ENCODE data around the gene SPI1. TPM values are rescaled to one million over a fixed set of nuclear protein-coding genes. Genes with fewer than 3 reads are reported as not detected.
A peak's percentile ranks its signal among the peaks of the same experiment; 100 is the strongest.

The SPI1 gene
- total RNA-seq, 1 experiment from 2014 or later, result not detected

GRCh38 chr11:47398011-47398410 is 19.7 kb upstream of the SPI1 start:
- Mint-ChIP-seq H3K27ac (peak overlapping the region; percentile 24 to 83 (median 40); a peak in 3 of 7 replicates), H3K4me1 (peaks cover 27 to 31% of the 10 kb centered on the region in 2 experiments), H3K36me3 (ENCODE audit: insufficient read depth in 1 of 3, low read depth in 3 of 3) (no peaks in the 10 kb centered on the region), H3K9me3 (no peaks in the 10 kb centered on the region), H3K27me3 (ENCODE audit: low read depth) (no peaks in the 10 kb centered on the region; the same call in 1 of the 2 replicates), H3K4me3 (no peak overlapping the region)
- Histone ChIP-seq H2BK5ac (ENCODE audit: insufficient read length, low read length) (no peak overlapping the region), H3K27me3 (ENCODE audit: insufficient read depth, low read length) (no peaks in the 10 kb centered on the region), H3K79me2 (ENCODE audit: insufficient read depth, low read length) (no peaks in the 10 kb centered on the region), H3K4me1 (ENCODE audit: insufficient read depth, low read length) (peaks cover 3% of the 10 kb centered on the region), H2AFZ (ENCODE audit: low read length) (no peak overlapping the region), H3K27ac (ENCODE audit: insufficient read length, low read depth, low read length) (no peak overlapping the region), H2BK12ac (ENCODE audit: insufficient read length, low read depth, low read length) (no peak overlapping the region), H3K56ac (ENCODE audit: insufficient read length, low read depth, low read length) (no peak overlapping the region), H3K23me2 (ENCODE audit: insufficient read length, low read depth, low read length, poor library complexity, severe bottlenecking) (peaks cover 4% of the 10 kb centered on the region), H4K20me1 (ENCODE audit: control insufficient read depth, insufficient read depth, insufficient read length) (no peaks in the 10 kb centered on the region), H3K79me1 (ENCODE audit: insufficient read depth, low read depth, low read length, poor library complexity, severe bottlenecking) (no peaks in the 10 kb centered on the region), H4K8ac (replicated peaks; ENCODE audit: insufficient read length, low read depth, low read length) (no peak overlapping the region), H3K18ac (ENCODE audit: insufficient read length, low read depth, low read length) (no peak overlapping the region), H3K14ac (ENCODE audit: insufficient read depth, low read length) (no peak overlapping the region), H3K23ac (ENCODE audit: insufficient read length, low read depth, low read length) (no peak overlapping the region), H3K4ac (ENCODE audit: low read depth, low read length) (no peak overlapping the region), H3T11ph (ENCODE audit: low read length) (no peak overlapping the region), H3K4me2 (ENCODE audit: insufficient read depth, insufficient read length, low read length) (no peak overlapping the region), H2BK20ac (ENCODE audit: low read depth, low read length, poor library complexity, severe bottlenecking) (no peak overlapping the region), H3K9ac (ENCODE audit: extremely low read depth, insufficient read length, low read length) (no peak overlapping the region), H4K5ac (ENCODE audit: insufficient read length, low read depth, low read length) (no peak overlapping the region), H2BK120ac (ENCODE audit: low read depth, low read length, poor library complexity, severe bottlenecking) (no peak overlapping the region), H4K91ac (ENCODE audit: insufficient read length, low read depth, low read length) (no peak overlapping the region), H2AK5ac (ENCODE audit: insufficient read length, low read length) (no peak overlapping the region), H3K9me3 (ENCODE audit: control insufficient read depth, low read depth, low read length) (no peaks in the 10 kb centered on the region), H2BK15ac (ENCODE audit: low read depth, low read length) (no peak overlapping the region)
- WGBS (ENCODE audit: extremely low coverage, insufficient read length, low lambda C conversion rate), result no CpG with 5 or more reads among the region's 3 CpGs
- no peak for TF ChIP-seq CTCF (conservative IDR thresholded peaks at IDR 0.05)
- peak; percentile 26 for DNase-seq
